Adrenal gland (tissue), 12 donors: ENCODE measurements around the gene AIP. TPM values are rescaled to one million over a fixed set of nuclear protein-coding genes. Genes with fewer than 3 reads are reported as not detected.
A peak's percentile ranks its signal among the peaks of the same experiment; 100 is the strongest.

Experiments used
- DNase-seq, 7 donors: peaks; one replicate each; pipeline ENCODE4 v3.0.0-alpha.2; 2019 to 2020
- H3K27ac ChIP-seq, 5 donors: fragments of 200-600 bp; sonication (generic) in 4 of 5; 1 replicate in 3 of 5; 2 replicates in 2 of 5; pipeline versions ENCODE4 v1.5.1 to v1.8.0; 2016 to 2020; ENCODE audit warnings: mild to moderate bottlenecking in 1 of 5
- H3K27me3 ChIP-seq: fragments of 200-600 bp; 2 replicates; pipeline ENCODE4 v1.8.0; 2021
- H3K36me3 ChIP-seq, 2 donors: fragments of 200-600 bp; replicated peaks in 1 of 2; 1 replicate in 1 of 2; 2 replicates in 1 of 2; pipeline versions ENCODE4 v1.5.1 to v1.8.0; 2018 to 2022
- H3K4me1 ChIP-seq, 2 donors: fragments of 200-600 bp; replicated peaks in 1 of 2; 1 replicate in 1 of 2; 2 replicates in 1 of 2; pipeline versions ENCODE4 v1.5.1 to v1.8.0; 2018 to 2021
- H3K4me3 ChIP-seq, 4 donors: fragments of 200-600 bp; sonication (generic) in 3 of 4; one replicate each; pipeline ENCODE4 v1.5.1; 2016 to 2018
- H3K9me3 ChIP-seq, 3 donors: fragments of 200-600 bp; sonication (generic) in 1 of 3; replicated peaks in 1 of 3; 1 replicate in 2 of 3; 2 replicates in 1 of 3; pipeline versions ENCODE4 v1.5.1 to v1.8.0; 2016 to 2021
- POLR2A ChIP-seq, 2 donors: fragments of 450-650 bp; IDR thresholded peaks; one replicate each; pipeline ENCODE4 v1.6.1; 2017; ENCODE audit warnings: antibody characterized with exemption in 2 of 2, mild to moderate bottlenecking in 2 of 2, moderate library complexity in 1 of 2
- WGBS, 4 donors: extraction: QIAGEN DNeasy Blood & Tissue Kit in 2 of 4; methylation state at CpG; one replicate each; pipeline versions ENCODE4 v1.1.5 to v1.1.7; 2013 to 2017; 5-methylcytosine and 5-hydroxymethylcytosine counted together
- intact Hi-C, 2 donors: fragments of 100-400 bp; cut with DNase I; formaldehyde crosslinking; loops; one replicate each; pipeline versions ENCODE4 v1.14.1 to v1.15.0; 2022 to 2023
- polyA plus RNA-seq, 3 donors: library from polyadenylated mRNA; stranded (reverse); fragments of 200-250 nt in 2 of 3; fragments of 350-450 nt in 1 of 3; fragmentation: Illumina TruSeq in 1 of 3; extraction: RNeasy Lipid Tissue Mini Kit (QIAGEN cat#74804) in 1 of 3; gene quantifications; one replicate each; pipeline ENCODE4 v1.2.3, GENCODE V29; 2013 to 2014
- total RNA-seq, 9 donors: library from RNA; depleted of rRNA in 4 of 9; stranded (reverse); fragments of >200 nt in 4 of 9; fragments of 120-200 nt in 1 of 9; fragmentation: NEBNext Ultra II Directional in 1 of 9; extraction: Animal tissue kit (Norgen Biotek cat#: 25700) in 1 of 9; gene quantifications; one replicate each; pipeline versions ENCODE4 v1.1.0 to v1.2.4, GENCODE V29; 2013 to 2023
- TF ChIP-seq, protein P1 (sequence below), 6 experiments: fragments of 450-650 bp in 4 of 6; fragments of 200-600 bp in 2 of 6; sonication (generic) in 1 of 6; IDR thresholded peaks; 1 replicate in 5 of 6; 2 replicates in 1 of 6; pipeline versions ENCODE4 v1.5.1 to v1.8.0; 2016 to 2021; ENCODE audit warnings: antibody characterized with exemption in 6 of 6, mild to moderate bottlenecking in 2 of 6, moderate library complexity in 1 of 6
- donor health status: healthy with polysubstance abuse.
- donor health status: Bipolar disorder and iron deficiency.
- donor health status: DM: yes; HTN: yes; CAD: no.
- donor health status: DM: no; HTN: no; CAD: no.
- donor health status: DM: no; HTN: no; CAD: no.
- donor health status: DM: yes; HTN: yes; CAD: no.

The AIP gene
- total and polyA plus RNA-seq, 12 donors: 35.3 to 152 (median 83.9) TPM

DNA sequence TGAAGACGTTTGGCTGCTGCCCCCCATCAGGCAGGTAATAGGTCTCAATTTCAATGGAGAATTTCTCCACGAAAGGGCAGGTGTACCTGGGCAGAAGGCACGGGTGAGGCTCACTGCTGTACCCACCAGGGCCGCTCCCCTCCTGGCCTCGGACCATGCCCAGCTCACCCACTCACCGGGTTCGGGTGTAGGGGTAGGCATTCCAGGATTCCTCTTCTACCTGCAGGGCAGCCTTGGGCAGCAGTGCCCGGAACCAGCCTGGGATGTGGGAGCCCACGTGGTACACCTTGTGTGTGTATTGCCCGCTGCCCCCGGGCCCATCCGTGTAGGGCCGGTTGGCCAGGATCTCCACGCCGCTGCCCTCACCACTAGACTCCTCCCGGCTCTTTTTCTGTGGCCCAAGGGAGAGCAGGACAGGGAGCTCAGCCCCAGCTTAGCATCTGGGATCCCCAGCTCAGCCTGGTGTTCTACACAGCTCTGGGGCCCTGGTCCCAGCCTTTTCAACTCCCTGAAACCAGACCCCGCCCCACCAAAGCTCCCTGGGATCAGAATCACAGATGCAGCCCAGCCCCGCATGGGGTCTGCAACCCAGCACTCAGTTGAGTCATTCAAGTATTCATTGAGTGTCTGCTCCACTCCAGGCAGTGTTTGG is 19.6 kb downstream of the AIP start:
- no peak overlapping the region for H3K4me3 ChIP-seq
- H3K9me3 ChIP-seq: no peaks in the 10 kb centered on the region
- H3K36me3 ChIP-seq: peaks cover 0 to 9% of the 10 kb centered on the region in 2 donors
- peaks cover 22 to 36% of the 10 kb centered on the region in 2 donors for H3K4me1 ChIP-seq
- no peaks in the 10 kb centered on the region for H3K27me3 ChIP-seq
- WGBS, 4 donors: 94 to 98% (median 95%) methylated on average over 12 to 18 of the region's 18 CpGs
- intact Hi-C loops: loop anchor here in 1 of 2 donors (5.0 kb wide), 1 partner anchor 105 kb away; no protein-coding TSS in a partner anchor
- H3K27ac ChIP-seq: no peak overlapping the region
- TF ChIP-seq, protein P1, sequence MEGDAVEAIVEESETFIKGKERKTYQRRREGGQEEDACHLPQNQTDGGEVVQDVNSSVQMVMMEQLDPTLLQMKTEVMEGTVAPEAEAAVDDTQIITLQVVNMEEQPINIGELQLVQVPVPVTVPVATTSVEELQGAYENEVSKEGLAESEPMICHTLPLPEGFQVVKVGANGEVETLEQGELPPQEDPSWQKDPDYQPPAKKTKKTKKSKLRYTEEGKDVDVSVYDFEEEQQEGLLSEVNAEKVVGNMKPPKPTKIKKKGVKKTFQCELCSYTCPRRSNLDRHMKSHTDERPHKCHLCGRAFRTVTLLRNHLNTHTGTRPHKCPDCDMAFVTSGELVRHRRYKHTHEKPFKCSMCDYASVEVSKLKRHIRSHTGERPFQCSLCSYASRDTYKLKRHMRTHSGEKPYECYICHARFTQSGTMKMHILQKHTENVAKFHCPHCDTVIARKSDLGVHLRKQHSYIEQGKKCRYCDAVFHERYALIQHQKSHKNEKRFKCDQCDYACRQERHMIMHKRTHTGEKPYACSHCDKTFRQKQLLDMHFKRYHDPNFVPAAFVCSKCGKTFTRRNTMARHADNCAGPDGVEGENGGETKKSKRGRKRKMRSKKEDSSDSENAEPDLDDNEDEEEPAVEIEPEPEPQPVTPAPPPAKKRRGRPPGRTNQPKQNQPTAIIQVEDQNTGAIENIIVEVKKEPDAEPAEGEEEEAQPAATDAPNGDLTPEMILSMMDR (IDR thresholded peaks at IDR 0.05): no peak
- no peak for TF ChIP-seq POLR2A (IDR thresholded peaks at IDR 0.05)
- peak in 1 of 7 donors; percentile 6 for DNase-seq

DNA sequence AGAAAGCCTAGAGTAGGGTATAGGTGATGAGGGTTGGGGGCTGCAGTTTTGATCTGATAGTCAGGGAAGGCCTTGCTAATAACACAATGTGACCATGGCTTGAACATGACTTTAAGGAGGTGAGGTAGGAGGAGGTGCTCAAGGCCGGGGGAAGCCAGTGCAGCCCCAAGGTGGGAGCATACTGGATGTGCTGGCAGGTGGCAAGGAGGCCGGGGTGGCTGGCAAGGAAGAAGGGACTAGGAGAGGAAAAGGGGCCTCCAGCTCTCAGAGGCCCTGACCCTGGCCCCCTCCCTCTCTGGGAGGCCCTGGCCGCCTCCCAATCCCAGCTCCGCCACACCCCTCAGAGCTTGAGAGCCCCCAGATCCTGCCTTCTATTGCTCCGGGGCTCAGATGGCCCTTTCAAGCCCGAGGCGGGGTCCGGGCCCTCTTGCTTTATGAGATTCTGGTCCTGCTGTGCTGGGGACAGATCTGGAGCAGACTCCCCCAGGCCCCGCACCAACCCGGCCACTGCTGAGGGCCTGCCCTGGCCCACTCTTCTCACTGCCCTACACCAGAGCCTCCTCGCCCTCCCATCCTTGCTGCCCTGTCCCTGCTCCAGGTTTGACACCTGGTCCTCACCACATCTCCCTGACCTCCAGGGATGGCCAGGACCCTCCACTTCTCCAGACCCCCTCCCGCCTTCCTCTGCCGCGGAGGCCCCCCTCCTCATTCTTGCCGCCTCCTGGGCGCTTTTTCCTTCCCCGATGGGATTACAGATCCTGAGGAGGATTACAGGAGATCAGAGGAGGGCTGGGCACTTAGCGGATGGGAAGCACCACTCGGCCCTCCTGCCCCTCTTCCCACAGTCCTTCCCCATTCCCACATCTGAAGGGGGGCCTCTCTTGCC is 20.5 kb downstream of the AIP start:
- TF ChIP-seq, protein P1 (IDR thresholded peaks at IDR 0.05): no peak
- no peak for TF ChIP-seq POLR2A (IDR thresholded peaks at IDR 0.05)
- peaks cover 27 to 38% of the 10 kb centered on the region in 2 donors for H3K4me1 ChIP-seq
- H3K27ac ChIP-seq: no peak overlapping the region
- H3K27me3 ChIP-seq: no peaks in the 10 kb centered on the region
- no peaks in the 10 kb centered on the region for H3K9me3 ChIP-seq
- WGBS, 4 donors: 72 to 81% (median 79%) methylated on average over 11 to 19 of the region's 19 CpGs
- H3K4me3 ChIP-seq: peak overlapping the region in 1 of 4 donors; percentile 83
- peaks cover 0 to 4% of the 10 kb centered on the region in 2 donors for H3K36me3 ChIP-seq
- DNase-seq: peak in 1 of 7 donors; percentile 16
- intact Hi-C loops: loop anchor here in 1 of 2 donors (5.0 kb wide), 1 partner anchor 106 kb away; no protein-coding TSS in a partner anchor

DNA sequence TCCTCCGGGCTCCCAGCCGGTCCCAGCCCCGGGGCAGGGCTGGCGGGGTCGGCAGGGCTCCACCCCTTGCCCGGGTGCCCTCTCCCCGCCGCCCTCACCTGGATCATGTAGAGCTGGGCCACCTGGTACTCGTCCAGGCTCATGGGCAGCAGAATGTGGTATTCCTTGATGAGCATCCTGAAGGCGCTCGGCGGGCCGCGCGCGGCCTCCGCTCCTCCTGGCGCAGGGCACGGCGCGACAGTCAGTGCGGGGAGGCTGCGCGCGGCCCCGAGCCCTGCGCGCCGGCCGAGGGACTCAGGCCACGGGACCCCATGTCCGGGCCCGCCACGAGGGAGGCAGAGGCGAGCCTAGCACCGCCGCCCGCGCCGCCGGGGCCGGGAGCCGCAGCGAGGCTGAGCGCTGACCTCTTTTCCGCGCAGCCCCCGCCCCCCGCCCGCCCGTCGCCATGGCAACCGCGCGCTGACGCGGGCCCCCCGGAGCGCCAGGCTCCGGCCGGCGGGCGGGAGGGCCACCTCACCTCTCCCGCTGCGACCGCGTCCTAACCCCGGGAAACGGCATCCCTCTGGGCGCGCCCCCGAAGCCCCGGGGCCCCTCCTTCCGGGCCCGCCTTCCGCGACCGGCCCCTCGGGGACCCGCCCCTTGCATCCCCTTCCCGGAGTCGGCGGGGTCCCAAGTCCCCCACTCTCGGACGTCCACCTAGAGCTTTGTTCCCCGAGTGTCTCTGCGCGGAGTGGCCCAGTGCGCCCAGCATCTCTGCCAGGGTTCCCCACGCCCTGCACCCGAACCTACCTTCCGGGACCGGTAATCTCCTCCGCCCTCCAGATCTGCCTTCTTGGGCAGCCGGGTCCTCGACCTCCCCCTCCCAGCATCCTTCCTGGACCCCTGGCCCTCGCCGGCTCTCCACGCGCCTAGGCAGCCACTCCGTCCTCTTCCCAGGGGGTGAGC is 21.5 kb downstream of the AIP start:
- DNase-seq: peak in 4 of 7 donors; percentile 61 to 74 (median 70)

More for the DNA sequence above, 21.5 kb downstream of the AIP start:
- Histone ChIP-seq H3K36me3 (no peaks in the 10 kb centered on the region), H3K27ac (peak overlapping the region; percentile 89 to 99 (median 98)), H3K9me3 (no peaks in the 10 kb centered on the region), H3K4me3 (peak overlapping the region in 3 of 4 donors; percentile 13 to 83 (median 44)), H3K27me3 (no peaks in the 10 kb centered on the region), H3K4me1 (peaks cover 27 to 43% of the 10 kb centered on the region in 2 donors)
- intact Hi-C loops: loop anchor here in 1 of 2 donors (5.0 kb wide), 1 partner anchor 107 kb away; no protein-coding TSS in a partner anchor
- 3 to 14% (median 4%) methylated on average over 17 to 101 of the region's 101 CpGs for WGBS, 4 donors
- TF ChIP-seq, protein P1 (IDR thresholded peaks at IDR 0.05): no peak
